ENCODE measurements around the gene ADPGK.
"Not testable (repeated sequence)": the region's sequence is repeated elsewhere in the genome, so short reads cannot be mapped to it uniquely, and the experiment has no call there.

ADPGK gene

GRCh38 chr15:72783640-72784455, at the start of gene ADPGK:
TSS of gene ADPGK (minus strand) at chr15:72783758. CDS start at chr15:72783691, 67 bp downstream.
- Histone ChIP-seq H3K27me3 (ENCODE audit: control insufficient read depth, insufficient read depth, low read length) (no peaks in the 10 kb centered on the region), H3K36me3 (ENCODE audit: control insufficient read depth, insufficient read depth, low read length) (no peaks in the 10 kb centered on the region), H3K4me3 (ENCODE audit: low read depth, low read length) (peak within 1 kb of the TSS; percentile 80), H3K4me1 (ENCODE audit: control insufficient read depth, insufficient read depth, low read length) (peaks cover 7% of the 10 kb centered on the region), H3K9me3 (ENCODE audit: control insufficient read depth, insufficient read depth, low read length) (no peaks in the 10 kb centered on the region), H3K9ac (ENCODE audit: low read depth, low read length) (peak within 1 kb of the TSS; percentile 91)

GRCh38 chr15:72827226-72827625, 43.7 kb upstream of the ADPGK start:
- Histone ChIP-seq H3K4me1 (ENCODE audit: control insufficient read depth, insufficient read depth, low read length) (no peaks in the 10 kb centered on the region), H3K4me3 (ENCODE audit: low read depth, low read length) (no peak overlapping the region), H3K36me3 (ENCODE audit: control insufficient read depth, insufficient read depth, low read length) (no peaks in the 10 kb centered on the region), H3K27me3 (ENCODE audit: control insufficient read depth, insufficient read depth, low read length) (no peaks in the 10 kb centered on the region), H3K9me3 (ENCODE audit: control insufficient read depth, insufficient read depth, low read length) (no peaks in the 10 kb centered on the region), H3K9ac (ENCODE audit: low read depth, low read length) (no peak overlapping the region)

GRCh38 chr15:72826611-72827010, 43.1 kb upstream of the ADPGK start:
- Histone ChIP-seq H3K36me3 (ENCODE audit: control insufficient read depth, insufficient read depth, low read length) (no peaks in the 10 kb centered on the region), H3K4me1 (ENCODE audit: control insufficient read depth, insufficient read depth, low read length) (no peaks in the 10 kb centered on the region), H3K9ac (ENCODE audit: low read depth, low read length) (no peak overlapping the region), H3K9me3 (ENCODE audit: control insufficient read depth, insufficient read depth, low read length) (no peaks in the 10 kb centered on the region), H3K4me3 (ENCODE audit: low read depth, low read length) (no peak overlapping the region), H3K27me3 (ENCODE audit: control insufficient read depth, insufficient read depth, low read length) (no peaks in the 10 kb centered on the region)

- H3K9ac ChIP-seq (ENCODE audit: low read depth, low read length), result no peak overlapping the region
- H3K27me3 ChIP-seq (ENCODE audit: control insufficient read depth, insufficient read depth, low read length), result no peaks in the 10 kb centered on the region
- peaks cover 7% of the 10 kb centered on the region for H3K4me1 ChIP-seq (ENCODE audit: control insufficient read depth, insufficient read depth, low read length)
- no peak overlapping the region for H3K4me3 ChIP-seq (ENCODE audit: low read depth, low read length)
- H3K9me3 ChIP-seq (ENCODE audit: control insufficient read depth, insufficient read depth, low read length), result no peaks in the 10 kb centered on the region
- H3K36me3 ChIP-seq (ENCODE audit: control insufficient read depth, insufficient read depth, low read length), result no peaks in the 10 kb centered on the region
Measured at GRCh38 chr15:72825829-72826228, 42.3 kb upstream of the ADPGK start.

- H3K4me3 ChIP-seq (ENCODE audit: low read depth, low read length), result no peak overlapping the region
- H3K36me3 ChIP-seq (ENCODE audit: control insufficient read depth, insufficient read depth, low read length), result no peaks in the 10 kb centered on the region
- H3K4me1 ChIP-seq (ENCODE audit: control insufficient read depth, insufficient read depth, low read length), result peaks cover 12% of the 10 kb centered on the region
- no peaks in the 10 kb centered on the region for H3K9me3 ChIP-seq (ENCODE audit: control insufficient read depth, insufficient read depth, low read length)
- no peak overlapping the region for H3K9ac ChIP-seq (ENCODE audit: low read depth, low read length)
- H3K27me3 ChIP-seq (ENCODE audit: control insufficient read depth, insufficient read depth, low read length), result no peaks in the 10 kb centered on the region
Measured at GRCh38 chr15:72824781-72825180, 41.2 kb upstream of the ADPGK start.

GRCh38 chr15:72824112-72824511, 40.6 kb upstream of the ADPGK start:
- H3K4me1 ChIP-seq (ENCODE audit: control insufficient read depth, insufficient read depth, low read length), result peaks cover 12% of the 10 kb centered on the region
- no peaks in the 10 kb centered on the region for H3K36me3 ChIP-seq (ENCODE audit: control insufficient read depth, insufficient read depth, low read length)
- H3K4me3 ChIP-seq (ENCODE audit: low read depth, low read length), result no peak overlapping the region
- no peaks in the 10 kb centered on the region for H3K27me3 ChIP-seq (ENCODE audit: control insufficient read depth, insufficient read depth, low read length)
- no peaks in the 10 kb centered on the region for H3K9me3 ChIP-seq (ENCODE audit: control insufficient read depth, insufficient read depth, low read length)
- H3K9ac ChIP-seq (ENCODE audit: low read depth, low read length), result no peak overlapping the region

GRCh38 chr15:72820278-72820677, 36.7 kb upstream of the ADPGK start:
- Histone ChIP-seq H3K36me3 (ENCODE audit: control insufficient read depth, insufficient read depth, low read length) (no peaks in the 10 kb centered on the region), H3K9ac (ENCODE audit: low read depth, low read length) (no peak overlapping the region), H3K4me3 (ENCODE audit: low read depth, low read length) (no peak overlapping the region), H3K9me3 (ENCODE audit: control insufficient read depth, insufficient read depth, low read length) (no peaks in the 10 kb centered on the region), H3K27me3 (ENCODE audit: control insufficient read depth, insufficient read depth, low read length) (no peaks in the 10 kb centered on the region), H3K4me1 (ENCODE audit: control insufficient read depth, insufficient read depth, low read length) (peaks cover 12% of the 10 kb centered on the region)

GRCh38 chr15:72818632-72819031, 35.1 kb upstream of the ADPGK start:
- Histone ChIP-seq H3K4me3 (ENCODE audit: low read depth, low read length) (no peak overlapping the region), H3K9me3 (ENCODE audit: control insufficient read depth, insufficient read depth, low read length) (no peaks in the 10 kb centered on the region), H3K9ac (ENCODE audit: low read depth, low read length) (no peak overlapping the region), H3K4me1 (ENCODE audit: control insufficient read depth, insufficient read depth, low read length) (peaks cover 12% of the 10 kb centered on the region), H3K27me3 (ENCODE audit: control insufficient read depth, insufficient read depth, low read length) (no peaks in the 10 kb centered on the region), H3K36me3 (ENCODE audit: control insufficient read depth, insufficient read depth, low read length) (no peaks in the 10 kb centered on the region)

- Histone ChIP-seq H3K27me3 (ENCODE audit: control insufficient read depth, insufficient read depth, low read length) (no peaks in the 10 kb centered on the region), H3K4me3 (ENCODE audit: low read depth, low read length) (no peak overlapping the region), H3K9ac (ENCODE audit: low read depth, low read length) (no peak overlapping the region), H3K9me3 (ENCODE audit: control insufficient read depth, insufficient read depth, low read length) (no peaks in the 10 kb centered on the region), H3K36me3 (ENCODE audit: control insufficient read depth, insufficient read depth, low read length) (no peaks in the 10 kb centered on the region), H3K4me1 (ENCODE audit: control insufficient read depth, insufficient read depth, low read length) (no peaks in the 10 kb centered on the region)
Measured at GRCh38 chr15:72813345-72814004, 29.9 kb upstream of the ADPGK start.

GRCh38 chr15:72809329-72809728, 25.8 kb upstream of the ADPGK start:
- no peak overlapping the region for H3K9ac ChIP-seq (ENCODE audit: low read depth, low read length)
- H3K4me1 ChIP-seq (ENCODE audit: control insufficient read depth, insufficient read depth, low read length), result no peaks in the 10 kb centered on the region
- no peaks in the 10 kb centered on the region for H3K36me3 ChIP-seq (ENCODE audit: control insufficient read depth, insufficient read depth, low read length)
- no peak overlapping the region for H3K4me3 ChIP-seq (ENCODE audit: low read depth, low read length)
- no peaks in the 10 kb centered on the region for H3K9me3 ChIP-seq (ENCODE audit: control insufficient read depth, insufficient read depth, low read length)
- H3K27me3 ChIP-seq (ENCODE audit: control insufficient read depth, insufficient read depth, low read length), result no peaks in the 10 kb centered on the region

GRCh38 chr15:72807346-72807745, 23.8 kb upstream of the ADPGK start:
- H3K36me3 ChIP-seq (ENCODE audit: control insufficient read depth, insufficient read depth, low read length); H3K9me3 ChIP-seq (ENCODE audit: control insufficient read depth, insufficient read depth, low read length); H3K9ac ChIP-seq (ENCODE audit: low read depth, low read length); H3K4me3 ChIP-seq (ENCODE audit: low read depth, low read length); H3K27me3 ChIP-seq (ENCODE audit: control insufficient read depth, insufficient read depth, low read length); H3K4me1 ChIP-seq (ENCODE audit: control insufficient read depth, insufficient read depth, low read length): not testable (repeated sequence)

- Histone ChIP-seq H3K9ac (ENCODE audit: low read depth, low read length) (no peak overlapping the region), H3K36me3 (ENCODE audit: control insufficient read depth, insufficient read depth, low read length) (no peaks in the 10 kb centered on the region), H3K4me1 (ENCODE audit: control insufficient read depth, insufficient read depth, low read length) (no peaks in the 10 kb centered on the region), H3K27me3 (ENCODE audit: control insufficient read depth, insufficient read depth, low read length) (no peaks in the 10 kb centered on the region), H3K9me3 (ENCODE audit: control insufficient read depth, insufficient read depth, low read length) (no peaks in the 10 kb centered on the region), H3K4me3 (ENCODE audit: low read depth, low read length) (no peak overlapping the region)
Measured at GRCh38 chr15:72803006-72803405, 19.4 kb upstream of the ADPGK start.

Data from iPS-15b (cell line).